Esophagus squamous epithelium (tissue), 4 donors: Measurements from ENCODE around the gene C2orf74.
"Not testable (repeated sequence)": the region's sequence is repeated elsewhere in the genome, so short reads cannot be mapped to it uniquely, and the experiment has no call there.

Experiments
- POLR2A ChIP-seq, 4 donors: fragments of 450-650 bp; IDR thresholded peaks; one replicate each; pipeline ENCODE4 v1.6.1; 2017; ENCODE audit warnings: antibody characterized with exemption in 4 of 4, mild to moderate bottlenecking in 4 of 4, moderate library complexity in 3 of 4
- TF ChIP-seq, protein P1 (sequence below), 6 experiments: fragments of 450-650 bp in 4 of 6; fragments of 200-600 bp in 2 of 6; sonication (generic) in 2 of 6; IDR thresholded peaks; one replicate each; pipeline ENCODE4 v1.5.1; 2016 to 2019; ENCODE audit warnings: antibody characterized with exemption in 6 of 6, mild to moderate bottlenecking in 4 of 6, moderate library complexity in 4 of 6

DNA sequence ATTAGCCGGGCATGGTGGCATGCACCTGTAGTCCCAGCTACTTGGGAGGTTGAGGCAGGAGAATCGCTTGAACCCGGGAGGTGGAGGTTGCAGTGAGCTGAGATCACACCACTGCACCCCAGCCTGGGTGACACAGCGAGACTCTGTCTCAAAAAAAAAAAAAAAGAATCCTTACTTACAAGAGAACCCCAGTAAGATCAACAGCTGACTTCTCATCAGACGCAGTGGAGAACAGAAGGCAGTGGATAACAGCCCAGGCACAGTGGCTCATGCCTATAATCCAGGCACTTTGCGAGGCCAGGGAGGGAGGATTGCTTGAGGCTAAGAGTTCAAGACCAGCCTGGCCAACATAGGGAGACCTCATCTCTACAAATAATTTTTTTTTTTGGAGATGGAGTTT lies 33.9 kb upstream of the C2orf74 start:
- TF ChIP-seq, protein P1, sequence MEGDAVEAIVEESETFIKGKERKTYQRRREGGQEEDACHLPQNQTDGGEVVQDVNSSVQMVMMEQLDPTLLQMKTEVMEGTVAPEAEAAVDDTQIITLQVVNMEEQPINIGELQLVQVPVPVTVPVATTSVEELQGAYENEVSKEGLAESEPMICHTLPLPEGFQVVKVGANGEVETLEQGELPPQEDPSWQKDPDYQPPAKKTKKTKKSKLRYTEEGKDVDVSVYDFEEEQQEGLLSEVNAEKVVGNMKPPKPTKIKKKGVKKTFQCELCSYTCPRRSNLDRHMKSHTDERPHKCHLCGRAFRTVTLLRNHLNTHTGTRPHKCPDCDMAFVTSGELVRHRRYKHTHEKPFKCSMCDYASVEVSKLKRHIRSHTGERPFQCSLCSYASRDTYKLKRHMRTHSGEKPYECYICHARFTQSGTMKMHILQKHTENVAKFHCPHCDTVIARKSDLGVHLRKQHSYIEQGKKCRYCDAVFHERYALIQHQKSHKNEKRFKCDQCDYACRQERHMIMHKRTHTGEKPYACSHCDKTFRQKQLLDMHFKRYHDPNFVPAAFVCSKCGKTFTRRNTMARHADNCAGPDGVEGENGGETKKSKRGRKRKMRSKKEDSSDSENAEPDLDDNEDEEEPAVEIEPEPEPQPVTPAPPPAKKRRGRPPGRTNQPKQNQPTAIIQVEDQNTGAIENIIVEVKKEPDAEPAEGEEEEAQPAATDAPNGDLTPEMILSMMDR (IDR thresholded peaks at IDR 0.05) = not testable (repeated sequence)
- not testable (repeated sequence) for TF ChIP-seq POLR2A (IDR thresholded peaks at IDR 0.05)
